Ramos (cell line): ENCODE data around the gene AHNAK2.
"Not testable (repeated sequence)": the region's sequence is repeated elsewhere in the genome, so short reads cannot be mapped to it uniquely, and the experiment has no call there.

Experiments used
- in situ Hi-C: fragments of 300-500 bp; cut with MboI; formaldehyde crosslinking; loops from one replicate; pipeline ENCODE4 v1.14.3; 2022; ENCODE audit warnings: low sequenced_read_pairs; ENCODE audit not compliant: unreplicated experiment

Gene AHNAK2

GRCh38 chr14:104943216-104944015 lies 34.8 kb downstream of the AHNAK2 start:
- in situ Hi-C loops: not testable (repeated sequence)

GRCh38 chr14:104942586-104942985 lies 35.6 kb downstream of the AHNAK2 start:
- in situ Hi-C loops: no loop called here

GRCh38 chr14:104941508-104942365 lies 36.4 kb downstream of the AHNAK2 start:
- in situ Hi-C loops: no loop called here

GRCh38 chr14:104940526-104941150 lies 37.5 kb downstream of the AHNAK2 start:
- in situ Hi-C loops: no loop called here

- in situ Hi-C loops: no loop called here
Measured at GRCh38 chr14:104939666-104940410, 38.3 kb downstream of the AHNAK2 start.

- in situ Hi-C loops: no loop called here
Measured at GRCh38 chr14:104938960-104939359, 39.2 kb downstream of the AHNAK2 start.

GRCh38 chr14:104938436-104938835 lies 39.7 kb downstream of the AHNAK2 start:
- in situ Hi-C loops: no loop called here

GRCh38 chr14:104937694-104938365 lies 40.3 kb downstream of the AHNAK2 start:
- in situ Hi-C loops: no loop called here

- in situ Hi-C loops: no loop called here
Measured at GRCh38 chr14:104937161-104937560, 41.0 kb downstream of the AHNAK2 start.

- in situ Hi-C loops: no loop called here
Measured at GRCh38 chr14:104936361-104937155, 41.6 kb downstream of the AHNAK2 start.

GRCh38 chr14:104935955-104936354 lies 42.2 kb downstream of the AHNAK2 start:
- in situ Hi-C loops: no loop called here

- in situ Hi-C loops: no loop called here
Measured at GRCh38 chr14:104935026-104935650, 43.0 kb downstream of the AHNAK2 start.

GRCh38 chr14:104933746-104934733 lies 44.1 kb downstream of the AHNAK2 start:
- in situ Hi-C loops: no loop called here

- in situ Hi-C loops: no loop called here
Measured at GRCh38 chr14:104932676-104933631, 45.2 kb downstream of the AHNAK2 start.

- in situ Hi-C loops: no loop called here
Measured at GRCh38 chr14:104931771-104932675, 46.2 kb downstream of the AHNAK2 start.
